ENCODE results near the gene RAB44. TPM values are rescaled to one million over a fixed set of nuclear protein-coding genes. Genes with fewer than 3 reads are reported as not detected.

The RAB44 gene
- total RNA-seq, 1 experiment from 2014 or later: not detected

DNA sequence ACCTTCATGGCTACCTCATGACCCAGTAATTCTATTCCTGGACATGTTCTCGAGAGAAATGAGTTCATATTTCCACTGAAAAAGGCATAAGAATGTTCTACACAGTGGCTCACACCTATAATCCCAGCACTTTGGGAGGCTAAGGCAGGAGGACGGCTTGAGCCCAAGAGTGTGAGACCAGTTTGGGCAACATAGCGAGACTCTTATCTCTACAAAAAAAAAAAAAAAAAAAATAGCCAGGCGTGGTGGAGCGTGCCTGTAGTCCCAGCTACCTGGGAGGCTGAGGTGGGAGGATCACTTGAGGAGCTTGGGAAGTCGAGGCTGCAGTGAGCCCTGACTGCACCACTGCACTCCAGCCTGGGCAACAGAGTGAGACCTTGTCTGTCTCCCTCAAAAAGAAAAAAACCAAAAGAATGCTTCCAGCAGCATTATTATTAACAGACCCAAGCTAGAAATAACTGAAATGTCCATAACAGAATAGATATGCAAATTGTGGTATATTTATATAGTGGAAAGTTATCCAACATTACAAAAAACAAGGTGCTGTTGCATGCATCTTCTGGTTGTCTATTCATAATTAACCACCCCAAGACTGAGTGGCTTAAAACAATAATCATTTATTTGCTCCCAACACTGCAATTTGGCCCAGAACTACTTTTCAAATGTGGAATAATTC, 9.4 kb upstream of the RAB44 start:
- ChIA-PET POLR2A (ENCODE audit: unreplicated experiment) (no interaction called here), CTCF (no interaction called here)
- H3K27me3 ChIP-seq (ENCODE audit: insufficient read depth, low read depth): no peaks in the 10 kb centered on the region
- peaks cover 26% of the 10 kb centered on the region for H3F3A ChIP-seq (ENCODE audit: insufficient read depth, low read depth)
- DNase-seq: no peak
- no peak overlapping the region for H3K4me2 ChIP-seq
- H4K20me1 ChIP-seq (ENCODE audit: insufficient read depth): no peaks in the 10 kb centered on the region
- H3K27ac ChIP-seq: no peak overlapping the region
- TF ChIP-seq, protein P1, sequence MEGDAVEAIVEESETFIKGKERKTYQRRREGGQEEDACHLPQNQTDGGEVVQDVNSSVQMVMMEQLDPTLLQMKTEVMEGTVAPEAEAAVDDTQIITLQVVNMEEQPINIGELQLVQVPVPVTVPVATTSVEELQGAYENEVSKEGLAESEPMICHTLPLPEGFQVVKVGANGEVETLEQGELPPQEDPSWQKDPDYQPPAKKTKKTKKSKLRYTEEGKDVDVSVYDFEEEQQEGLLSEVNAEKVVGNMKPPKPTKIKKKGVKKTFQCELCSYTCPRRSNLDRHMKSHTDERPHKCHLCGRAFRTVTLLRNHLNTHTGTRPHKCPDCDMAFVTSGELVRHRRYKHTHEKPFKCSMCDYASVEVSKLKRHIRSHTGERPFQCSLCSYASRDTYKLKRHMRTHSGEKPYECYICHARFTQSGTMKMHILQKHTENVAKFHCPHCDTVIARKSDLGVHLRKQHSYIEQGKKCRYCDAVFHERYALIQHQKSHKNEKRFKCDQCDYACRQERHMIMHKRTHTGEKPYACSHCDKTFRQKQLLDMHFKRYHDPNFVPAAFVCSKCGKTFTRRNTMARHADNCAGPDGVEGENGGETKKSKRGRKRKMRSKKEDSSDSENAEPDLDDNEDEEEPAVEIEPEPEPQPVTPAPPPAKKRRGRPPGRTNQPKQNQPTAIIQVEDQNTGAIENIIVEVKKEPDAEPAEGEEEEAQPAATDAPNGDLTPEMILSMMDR (conservative IDR thresholded peaks at IDR 0.05): no peak
- no peak for TF ChIP-seq EZH2 (IDR thresholded peaks at IDR 0.05; ENCODE audit: low read depth)
- no peaks in the 10 kb centered on the region for H3K9me3 ChIP-seq (ENCODE audit: insufficient read depth, low read depth)
- H3K9me2 ChIP-seq (ENCODE audit: insufficient read depth): no peaks in the 10 kb centered on the region
- no peaks in the 10 kb centered on the region for H3K36me3 ChIP-seq (ENCODE audit: low read depth)
- H3K4me3 ChIP-seq: no peak overlapping the region
- no peak overlapping the region for H2AFZ ChIP-seq
- intact Hi-C loops (cut with micrococcal nuclease; ENCODE audit: unreplicated experiment): no loop called here
- peaks cover 36% of the 10 kb centered on the region for H3K4me1 ChIP-seq (replicated peaks; ENCODE audit: insufficient read depth)
- 0 out of 2 replicates have a peak, but pooled peaks cover 4% of the 10 kb centered on the region for H3K79me2 ChIP-seq (ENCODE audit: low read depth)
- no TSS peak for BruUV-seq (replicated peaks)

DNA sequence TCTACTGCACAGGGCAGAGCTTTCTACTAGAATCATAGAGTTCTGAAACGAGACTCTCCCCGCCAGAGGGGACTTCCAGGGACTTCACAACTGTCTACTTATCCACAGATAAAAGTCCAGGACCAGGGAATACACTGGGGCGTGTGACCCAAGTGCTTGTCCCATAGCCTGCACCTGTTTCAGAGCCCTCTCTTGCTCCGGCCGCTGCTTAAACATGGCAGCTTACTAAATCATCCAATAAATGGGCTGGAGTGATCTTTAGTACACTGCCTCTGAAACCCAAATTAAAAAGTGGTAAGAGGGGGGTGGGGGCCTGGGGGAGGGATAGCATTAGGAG, 8.9 kb upstream of the RAB44 start:
- intact Hi-C loops (cut with micrococcal nuclease; ENCODE audit: unreplicated experiment): no loop called here
- H3F3A ChIP-seq (ENCODE audit: insufficient read depth, low read depth): peaks cover 21% of the 10 kb centered on the region; the same call in 1 of the 2 replicates
- no peaks in the 10 kb centered on the region for H3K36me3 ChIP-seq (ENCODE audit: low read depth)
- TF ChIP-seq, protein P1 (conservative IDR thresholded peaks at IDR 0.05): no peak
- TF ChIP-seq EZH2 (IDR thresholded peaks at IDR 0.05; ENCODE audit: low read depth): no peak
- no peak overlapping the region for H2AFZ ChIP-seq
- H3K4me2 ChIP-seq: no peak overlapping the region
- no peaks in the 10 kb centered on the region for H3K9me2 ChIP-seq (ENCODE audit: insufficient read depth)
- H3K4me3 ChIP-seq: no peak overlapping the region
- CTCF ChIA-PET: no interaction called here
- H3K27me3 ChIP-seq (ENCODE audit: insufficient read depth, low read depth): no peaks in the 10 kb centered on the region
- H3K27ac ChIP-seq: no peak overlapping the region
- no TSS peak for BruUV-seq (replicated peaks)
- H3K9me3 ChIP-seq (ENCODE audit: insufficient read depth, low read depth): no peaks in the 10 kb centered on the region
- peaks cover 31% of the 10 kb centered on the region for H3K4me1 ChIP-seq (replicated peaks; ENCODE audit: insufficient read depth)
- H3K79me2 ChIP-seq (ENCODE audit: low read depth): 0 out of 2 replicates have a peak, but pooled peaks cover 2% of the 10 kb centered on the region
- POLR2A ChIA-PET (ENCODE audit: unreplicated experiment): no interaction called here
- no peaks in the 10 kb centered on the region for H4K20me1 ChIP-seq (ENCODE audit: insufficient read depth)
- DNase-seq: no peak

DNA sequence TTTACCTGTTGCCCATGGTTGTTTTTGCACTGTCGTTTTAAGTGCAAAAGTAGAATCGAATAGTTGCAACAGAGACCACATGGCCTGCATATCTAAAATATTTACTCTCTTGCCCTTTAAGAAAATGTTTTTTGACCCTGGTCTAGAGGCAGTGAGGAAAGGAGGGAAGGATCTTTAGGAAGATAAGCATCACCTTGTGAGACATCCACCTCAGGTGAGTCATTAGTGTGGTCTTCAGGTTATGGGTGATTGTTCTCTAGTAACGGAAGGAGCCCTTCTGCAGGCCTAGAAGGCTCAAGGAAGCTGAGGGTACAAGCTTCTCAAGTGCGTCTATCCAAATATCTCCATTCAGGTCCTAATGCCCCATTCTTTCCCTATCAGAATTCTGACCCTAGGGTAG, 6.6 kb upstream of the RAB44 start:
- no peaks in the 10 kb centered on the region for H3K9me2 ChIP-seq (ENCODE audit: insufficient read depth)
- H3K27me3 ChIP-seq (ENCODE audit: insufficient read depth, low read depth): no peaks in the 10 kb centered on the region
- ChIA-PET CTCF (interaction anchor here (1.0 kb wide), 1 partner anchor 9 kb away, joined by 3 read pairs; no protein-coding TSS in a partner anchor), POLR2A (ENCODE audit: unreplicated experiment) (interaction anchor here (0.5 kb wide), 1 partner anchor 541 kb away, joined by 4 read pairs; no protein-coding TSS in a partner anchor)
- H3K79me2 ChIP-seq (ENCODE audit: low read depth): no peaks in the 10 kb centered on the region
- no peaks in the 10 kb centered on the region for H4K20me1 ChIP-seq (ENCODE audit: insufficient read depth)
- no TSS peak for BruUV-seq (replicated peaks)
- H3K4me3 ChIP-seq: no peak overlapping the region
- H3F3A ChIP-seq (ENCODE audit: insufficient read depth, low read depth): peaks cover 18% of the 10 kb centered on the region; the same call in 1 of the 2 replicates
- intact Hi-C loops (cut with micrococcal nuclease; ENCODE audit: unreplicated experiment): no loop called here
- H2AFZ ChIP-seq: no peak overlapping the region
- peak overlapping the region; percentile 38 for H3K4me2 ChIP-seq
- H3K27ac ChIP-seq: no peak overlapping the region
- peak; percentile 33 to 88 for DNase-seq
- peaks cover 27% of the 10 kb centered on the region for H3K4me1 ChIP-seq (replicated peaks; ENCODE audit: insufficient read depth)
- H3K9me3 ChIP-seq (ENCODE audit: insufficient read depth, low read depth): no peaks in the 10 kb centered on the region
- TF ChIP-seq, protein P1 (conservative IDR thresholded peaks at IDR 0.05): no peak
- no peak for TF ChIP-seq EZH2 (IDR thresholded peaks at IDR 0.05; ENCODE audit: low read depth)
- no peaks in the 10 kb centered on the region for H3K36me3 ChIP-seq (ENCODE audit: low read depth)

Data from PC-9 (cell line).